Retinal pigment epithelial cell (primary cell): ENCODE results near the gene MASP1.

ENCODE experiments used
- DNase-seq: peaks from one replicate; pipeline ENCODE4 v3.0.0-alpha.2; 2010; ENCODE audit warnings: low read depth
- H3K4me3 ChIP-seq: 2 replicates; pipeline ENCODE4 v1.5.1; 2011; ENCODE audit warnings: mild to moderate bottlenecking, low read length, control low read depth, moderate library complexity
- CTCF ChIP-seq: conservative IDR thresholded peaks from 2 replicates; pipeline ENCODE4 v1.5.1; 2011; ENCODE audit warnings: low read depth, low read length, control low read depth, inconsistent platforms

Gene MASP1

GRCh38 chr3:187310954-187311470 lies 19.5 kb upstream of the MASP1 start:
- no peak for TF ChIP-seq CTCF

DNA sequence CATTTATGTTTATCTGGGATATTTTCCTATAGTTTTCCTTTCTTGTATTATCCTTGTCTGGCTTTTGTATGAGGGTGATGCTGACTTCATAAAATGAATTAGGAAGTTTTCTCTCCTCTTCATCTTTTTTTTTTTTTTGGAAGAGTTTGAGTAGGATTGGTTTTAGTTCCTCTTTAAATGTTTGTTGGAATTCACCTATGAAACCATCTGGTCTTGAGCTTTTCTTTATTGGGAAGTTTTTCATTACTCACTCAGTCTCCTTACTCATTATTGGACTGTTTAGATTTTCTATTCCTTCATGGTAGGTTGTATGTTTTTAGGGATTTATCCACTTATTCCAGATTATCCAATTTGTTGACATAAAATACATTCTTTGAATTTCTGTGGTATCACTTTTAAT lies 18.7 kb upstream of the MASP1 start:
- no peak for TF ChIP-seq CTCF
- H3K4me3 ChIP-seq = no peak overlapping the region
- no peak for DNase-seq

More at GRCh38 chr3:187310954-187311470, 19.5 kb upstream of the MASP1 start:
- H3K4me3 ChIP-seq = no peak overlapping the region
- DNase-seq = no peak

- no peak for TF ChIP-seq CTCF
- no peak for DNase-seq
- no peak overlapping the region for H3K4me3 ChIP-seq
Measured at GRCh38 chr3:187305881-187306280, 14.3 kb upstream of the MASP1 start.

DNA sequence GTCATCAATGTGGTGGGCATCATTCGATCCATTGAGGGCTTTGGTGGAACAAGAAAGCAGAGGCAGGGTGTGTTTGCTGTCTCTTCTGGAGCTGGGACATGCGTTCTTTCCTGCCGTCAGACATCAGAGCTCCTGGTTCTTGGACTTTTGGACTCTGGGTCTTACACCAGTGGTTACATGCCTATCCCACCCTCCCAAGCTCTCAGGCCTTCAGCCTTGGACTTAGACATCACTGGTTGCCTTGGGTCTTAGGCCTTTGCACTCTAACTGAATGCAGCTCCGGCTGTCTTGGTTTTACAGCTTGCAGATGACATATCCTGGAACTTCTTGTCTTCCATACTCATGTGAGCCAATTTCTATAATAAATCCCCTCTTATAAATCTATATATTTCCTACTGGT lies 8.1 kb upstream of the MASP1 start:
- no peak for DNase-seq
- no peak for TF ChIP-seq CTCF
- no peak overlapping the region for H3K4me3 ChIP-seq

DNA sequence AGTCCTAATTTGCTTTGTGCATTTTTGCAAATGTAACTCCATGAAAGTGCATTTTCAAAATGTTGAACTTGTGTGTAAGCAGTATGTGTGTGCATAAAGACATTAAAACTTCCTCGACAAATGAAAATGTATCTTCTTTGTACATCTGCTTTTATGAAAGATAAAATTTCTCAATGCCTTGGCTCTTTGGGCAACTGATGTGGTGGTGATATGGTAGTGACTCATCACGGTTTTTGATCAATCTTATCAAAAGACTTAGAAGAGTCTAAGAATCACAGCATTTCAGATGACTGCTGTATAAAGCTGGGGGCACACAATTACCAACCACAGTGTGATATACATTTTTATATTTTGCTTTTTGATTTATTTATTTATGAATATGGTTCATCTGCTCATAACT lies 5.4 kb upstream of the MASP1 start:
- no peak for DNase-seq
- TF ChIP-seq CTCF = no peak
- no peak overlapping the region for H3K4me3 ChIP-seq

DNA sequence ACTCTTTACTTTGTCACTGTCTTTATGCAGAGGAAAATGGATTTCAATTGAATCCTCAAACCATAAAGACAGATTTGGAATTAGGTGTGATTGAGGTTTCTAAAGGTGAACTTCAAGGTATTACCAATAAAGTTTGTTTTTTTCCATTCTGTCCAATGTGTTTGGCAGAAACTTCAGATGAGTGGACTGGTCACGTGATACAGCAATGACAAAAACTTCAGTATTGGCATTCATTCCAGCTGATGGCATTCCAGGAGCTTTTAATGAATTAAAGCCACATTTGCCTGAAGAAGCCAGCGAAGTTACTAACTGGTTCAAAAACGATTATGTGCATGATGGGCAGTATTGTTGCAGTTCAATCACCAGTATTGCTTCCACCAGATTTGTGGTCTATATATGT lies 4.5 kb upstream of the MASP1 start:
- TF ChIP-seq CTCF = no peak
- no peak overlapping the region for H3K4me3 ChIP-seq
- no peak for DNase-seq

DNA sequence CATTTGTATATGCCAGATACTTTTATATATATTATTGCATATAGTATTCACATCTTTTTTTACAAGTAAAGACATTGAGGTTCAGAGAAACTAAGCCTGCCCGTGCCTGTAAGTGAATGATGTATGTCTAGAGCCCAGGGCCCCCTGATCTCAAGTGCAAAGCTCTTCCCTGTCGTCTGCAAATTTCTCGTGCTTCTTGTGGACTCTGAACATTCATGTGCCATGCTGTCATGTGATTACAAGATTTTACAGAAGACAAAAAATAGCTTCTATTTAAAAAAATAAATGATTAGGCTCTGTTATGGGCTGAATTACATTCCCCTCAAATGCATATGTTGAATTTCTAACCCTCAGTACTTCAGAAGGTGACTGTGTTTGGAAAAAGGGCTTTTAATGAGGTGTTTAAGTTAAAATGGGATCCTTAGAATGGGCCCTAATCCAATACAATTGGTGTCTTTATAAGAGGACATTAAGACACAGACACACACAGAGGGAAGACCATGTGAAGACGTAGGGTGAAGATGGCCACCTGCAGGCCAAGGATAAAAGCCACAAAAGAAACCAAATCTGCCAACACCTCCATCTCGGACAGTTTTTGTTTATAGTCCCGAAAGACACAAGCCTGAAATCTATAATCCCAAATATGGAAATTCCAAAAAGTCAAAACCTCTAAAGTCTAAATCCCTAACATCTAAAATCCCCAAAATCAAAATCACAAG lies 3.9 kb upstream of the MASP1 start:
- DNase-seq = no peak
- no peak overlapping the region for H3K4me3 ChIP-seq
- peak; percentile 20 for TF ChIP-seq CTCF
